K562 (cell line): ENCODE results near the gene VGLL1. TPM values are rescaled to one million over a fixed set of nuclear protein-coding genes. Genes with fewer than 3 reads are reported as not detected.

Experiments used
- ATAC-seq: fragments of 200-7000 bp; cut with Tn5 transposase; 3 replicates; pipeline ENCODE4 v1.9.1; 2020; ENCODE audit warnings: moderate library complexity
- BruUV-seq: library from RNA; stranded (reverse); fragments of 400-500 nt; replicated peaks from 2 replicates; lab custom pipeline; 2021; lab: Mats Ljungman, UMichigan
- CTCF ChIA-PET: fragments of 300-600 bp; formaldehyde crosslinking; extraction: SDS; loops from one replicate; lab custom pipeline; 2021; ENCODE audit warnings: low intra/inter-chr PET ratio; lab: Yijun Ruan, JAX
- POLR2A ChIA-PET: fragments of 300-600, 350-650 bp; sonication (Branson Sonifier 250); formaldehyde crosslinking; extraction: SDS; loops from one replicate; lab custom pipeline; 2021; ENCODE audit warnings: antibody characterized with exemption, inconsistent platforms; lab: Yijun Ruan, JAX
- DNase-seq, 4 experiments: peaks; one replicate each; pipeline versions ENCODE4 v3.0.0 to v3.0.0-alpha.2; 2011 to 2018; ENCODE audit warnings: low spot score in 3 of 4, mixed read lengths in 3 of 4; ENCODE audit errors: extremely low read depth in 1 of 4
- FAIRE-seq: peaks from 2 replicates; lab custom pipeline; 2011; peaks lifted over from hg19 to GRCh38; lab: Jason Lieb, UNC
- H2AFZ ChIP-seq: 2 replicates; pipeline ENCODE4 v1.6.0; 2011; ENCODE audit warnings: low read depth, low read length, control low read depth, inconsistent platforms
- H3K27ac ChIP-seq: fragments of 200-600 bp; 3 replicates; pipeline ENCODE4 v1.8.0; 2011; ENCODE audit warnings: low read depth, mild to moderate bottlenecking, control low read depth, inconsistent platforms, low read length, moderate library complexity, mixed read lengths; ENCODE audit errors: extremely low read depth
- H3K27me3 ChIP-seq, 2 experiments: fragments of 300-600 bp in 1 of 2; 2 replicates in 1 of 2; 3 replicates in 1 of 2; pipeline versions ENCODE4 v1.6.0 to v1.8.0; 2011; ENCODE audit warnings: inconsistent platforms in 2 of 2, low read length in 2 of 2, mild to moderate bottlenecking in 1 of 2, mixed read lengths in 1 of 2, moderate library complexity in 1 of 2; ENCODE audit not compliant: control insufficient read depth in 2 of 2, insufficient read depth in 2 of 2
- H3K36me3 ChIP-seq: fragments of 300-600 bp; 3 replicates; pipeline ENCODE4 v1.8.0; 2011; ENCODE audit warnings: mild to moderate bottlenecking, low read length, inconsistent platforms; ENCODE audit not compliant: control insufficient read depth, insufficient read depth
- H3K4me1 ChIP-seq, 2 experiments: fragments of 200-600 bp in 1 of 2; replicated peaks in 1 of 2; 2 replicates in 1 of 2; 3 replicates in 1 of 2; pipeline versions ENCODE4 v1.5.1 to v1.8.0; 2011; ENCODE audit warnings: inconsistent platforms in 2 of 2, low read length in 2 of 2, mild to moderate bottlenecking in 1 of 2, mixed read lengths in 1 of 2, moderate library complexity in 1 of 2; ENCODE audit not compliant: control insufficient read depth in 2 of 2, insufficient read depth in 2 of 2
- H3K4me2 ChIP-seq: 2 replicates; pipeline ENCODE4 v1.6.1; 2011; ENCODE audit warnings: low read length, control low read depth, inconsistent platforms, mixed read lengths; ENCODE audit not compliant: insufficient read depth
- H3K4me3 ChIP-seq: fragments of 200-600 bp; sonication (generic), shearing (Covaris generic); 2 replicates; pipeline ENCODE4 v1.5.1; 2016; ENCODE audit warnings: control low read depth, inconsistent platforms
- H3K79me2 ChIP-seq: fragments of 200-600 bp; 3 replicates; pipeline ENCODE4 v1.8.0; 2011; ENCODE audit warnings: low read length, inconsistent platforms; ENCODE audit not compliant: control insufficient read depth, insufficient read depth
- H3K9ac ChIP-seq, 2 experiments: 2 replicates each; pipeline versions ENCODE4 v1.6.0 to v1.6.1; 2011; ENCODE audit warnings: low read depth in 2 of 2, low read length in 2 of 2, control low read depth in 1 of 2, inconsistent platforms in 1 of 2, mild to moderate bottlenecking in 1 of 2, mixed read lengths in 1 of 2; ENCODE audit not compliant: insufficient read depth in 1 of 2
- H3K9me1 ChIP-seq: one replicate; pipeline ENCODE4 v1.6.0; 2011; ENCODE audit warnings: inconsistent platforms, mild to moderate bottlenecking, low read length, moderate library complexity; ENCODE audit not compliant: control insufficient read depth, insufficient read depth
- H3K9me3 ChIP-seq: replicated peaks from 2 replicates; pipeline ENCODE4 v1.5.1; 2011; ENCODE audit warnings: low read depth, low read length, inconsistent platforms; ENCODE audit not compliant: control insufficient read depth, insufficient read depth
- H4K20me1 ChIP-seq: replicated peaks from 2 replicates; pipeline ENCODE4 v1.6.1; 2011; ENCODE audit warnings: low read length, inconsistent platforms, mixed read lengths; ENCODE audit not compliant: control insufficient read depth, insufficient read depth
- CCAR2 ChIP-seq: fragments of 200-400 bp; formaldehyde crosslinking; IDR thresholded peaks from 2 replicates; pipeline ENCODE4 v1.6.1; 2017; ENCODE audit warnings: mild to moderate bottlenecking, low read depth, low read length
- CTBP1 ChIP-seq: fragments of 450-650 bp; IDR thresholded peaks from 2 replicates; pipeline ENCODE4 v1.6.1; 2016; ENCODE audit warnings: borderline replicate concordance
- DNMT1 ChIP-seq: fragments of 450-650 bp; IDR thresholded peaks from 2 replicates; pipeline ENCODE4 v1.6.1; 2016; ENCODE audit warnings: antibody characterized with exemption, mild to moderate bottlenecking
- FOXA3 ChIP-seq, 2 experiments: fragments of 450-650 bp in 1 of 2; sonication (generic) in 1 of 2; formaldehyde crosslinking; IDR thresholded peaks in 1 of 2; conservative IDR thresholded peaks in 1 of 2; 2 replicates each; pipeline versions ENCODE4 v1.4.0 to v1.8.0; 2020 to 2022; ENCODE audit warnings: mild to moderate bottlenecking in 2 of 2, missing genetic modification reagents in 1 of 2
- NFIC ChIP-seq: fragments of 450-650 bp; IDR thresholded peaks from 2 replicates; pipeline ENCODE4 v1.6.1; 2017; ENCODE audit warnings: mild to moderate bottlenecking, inconsistent platforms
- NFIX ChIP-seq: fragments of 250-450 bp; sonication (Bioruptor Pico); IDR thresholded peaks from 2 replicates; pipeline ENCODE4 v1.4.0; 2020; ENCODE audit warnings: low read depth, mild to moderate bottlenecking, moderate library complexity
- NFYB ChIP-seq: IDR thresholded peaks from 2 replicates; pipeline ENCODE4 v1.6.1; 2011; ENCODE audit warnings: mild to moderate bottlenecking, moderate library complexity; ENCODE audit not compliant: insufficient read length; ENCODE audit errors: extremely low read depth
- SUPT5H ChIP-seq: fragments of 450-650 bp; IDR thresholded peaks from 2 replicates; pipeline ENCODE4 v1.6.1; 2016
- UBTF ChIP-seq, 2 experiments: IDR thresholded peaks; 2 replicates each; pipeline ENCODE4 v1.6.1; 2012; ENCODE audit warnings: improper control_type of control experiment in 2 of 2, low read depth in 2 of 2, low read length in 2 of 2, borderline replicate concordance in 1 of 2
- ZNF146 ChIP-seq: IDR thresholded peaks from one replicate; pipeline ENCODE4 v1.6.1; 2018; ENCODE audit warnings: missing compliant biosample characterization; ENCODE audit not compliant: unreplicated experiment
- ZNF778 ChIP-seq: fragments of 450-650 bp; formaldehyde crosslinking; IDR thresholded peaks from 2 replicates; pipeline ENCODE4 v1.4.0; 2020; ENCODE audit warnings: mild to moderate bottlenecking, moderate library complexity
- WGBS: fragments of 100-300 bp; shearing (Covaris generic); methylation state at CpG from one replicate; pipeline ENCODE4 v1.1.6; 2016; ENCODE audit warnings: low coverage, mixed read lengths; ENCODE audit not compliant: insufficient coverage; ENCODE audit errors: missing lambda C conversion rate; 5-methylcytosine and 5-hydroxymethylcytosine counted together
- in situ Hi-C: fragments of 300-500 bp; cut with MboI; formaldehyde crosslinking; loops from 4 replicates; pipeline ENCODE4 v1.15.0; 2018; ENCODE audit warnings: inconsistent platforms, mixed read lengths
- intact Hi-C: fragments of 100-400 bp; cut with micrococcal nuclease; formaldehyde crosslinking; loops from 2 replicates; pipeline ENCODE4 v1.14.2; 2022
- polyA plus RNA-seq, 8 experiments: library from polyadenylated mRNA; depleted of rRNA in 4 of 8; stranded (reverse) in 5 of 8; unstranded in 3 of 8; fragments of >200 nt; fragmentation: Nextera tagmentation in 2 of 8; fragmentation: Illumina TruSeq in 1 of 8; extraction: Ambion mirVana in 2 of 8; extraction: Trizol in 1 of 8; gene quantifications; 2 replicates each; pipeline versions ENCODE4 v1.2.1 to v1.2.3, GENCODE V29; 2011 to 2014; ENCODE audit warnings: inconsistent platforms in 1 of 8, missing spikeins in 1 of 8
- total RNA-seq, 7 experiments: library from RNA; depleted of rRNA in 6 of 7; stranded (reverse); fragments of >200 nt in 6 of 7; fragmentation: Illumina TruSeq in 2 of 7; extraction: Trizol in 2 of 7; gene quantifications; 2 replicates each; pipeline versions ENCODE4 v1.2.1 to v1.2.3, GENCODE V29; 2011 to 2021; ENCODE audit warnings: low replicate concordance in 1 of 7

The VGLL1 gene
- total and polyA plus RNA-seq, 9 of the 15 experiments (the other 6 are each of a cell fraction or from before 2014, with no cell fraction given) = not detected

- H4K20me1 ChIP-seq = no peaks in the 10 kb centered on the region
- H3K79me2 ChIP-seq = no peaks in the 10 kb centered on the region
- H3K27me3 ChIP-seq = no peaks in the 10 kb centered on the region
- H3K9me1 ChIP-seq = no peaks in the 10 kb centered on the region
- intact Hi-C loops = loop anchor here (10.0 kb wide), 2 partner anchors 120 to 170 kb away; no protein-coding TSS in a partner anchor
- no peak overlapping the region for H3K27ac ChIP-seq
- CTCF ChIA-PET = no interaction called here
- FAIRE-seq = no peak
- no peak overlapping the region for H2AFZ ChIP-seq
- in situ Hi-C loops = no loop called here
- no peaks in the 10 kb centered on the region for H3K36me3 ChIP-seq
- no peak overlapping the region for H3K4me2 ChIP-seq
- TF ChIP-seq SUPT5H (no peak), ZNF778 (no peak), ZNF146 (CRISPR knock-in tag) (no peak), UBTF (IDR thresholded peaks at IDR 0.05; ENCODE audit: borderline replicate concordance in 1 of 2, low read depth in 2 of 2, low read length in 2 of 2) (no peak), DNMT1 (no peak), NFYB (no peak), CCAR2 (no peak), NFIX (peak; percentile 41; the same call in 1 of the 2 replicates), NFIC (peak; percentile 84), FOXA3 (CRISPR knock-in tag; conservative IDR thresholded peaks at IDR 0.05 in 1 of 2, IDR thresholded peaks at IDR 0.05 in 1 of 2) (peak in 1 of 2 experiments; percentile 28; a peak in 1 of 4 replicates), CTBP1 (no peak)
- no peaks in the 10 kb centered on the region for H3K9me3 ChIP-seq
- WGBS = 0% methylated on average over 3 of the region's 3 CpGs
- no peak overlapping the region for H3K4me3 ChIP-seq
- POLR2A ChIA-PET = no interaction called here
- no peak overlapping the region for H3K9ac ChIP-seq
- no peaks in the 10 kb centered on the region for H3K4me1 ChIP-seq
- BruUV-seq = no TSS peak
- peak in 1 of 4 experiments; percentile 2 for DNase-seq
- ATAC-seq = no peak
These were observed 42.5 kb downstream of the VGLL1 start for GRCh38 chrX:136574548-136574947.
